ENCODE data around the gene FAM13B. TPM values are rescaled to one million over a fixed set of nuclear protein-coding genes. Genes with fewer than 3 reads are reported as not detected.
A peak's percentile ranks its signal among the peaks of the same experiment; 100 is the strongest.

The FAM13B gene
- total and polyA plus RNA-seq, 7 donors = 4.2 to 9.4 (median 7.8) TPM

DNA sequence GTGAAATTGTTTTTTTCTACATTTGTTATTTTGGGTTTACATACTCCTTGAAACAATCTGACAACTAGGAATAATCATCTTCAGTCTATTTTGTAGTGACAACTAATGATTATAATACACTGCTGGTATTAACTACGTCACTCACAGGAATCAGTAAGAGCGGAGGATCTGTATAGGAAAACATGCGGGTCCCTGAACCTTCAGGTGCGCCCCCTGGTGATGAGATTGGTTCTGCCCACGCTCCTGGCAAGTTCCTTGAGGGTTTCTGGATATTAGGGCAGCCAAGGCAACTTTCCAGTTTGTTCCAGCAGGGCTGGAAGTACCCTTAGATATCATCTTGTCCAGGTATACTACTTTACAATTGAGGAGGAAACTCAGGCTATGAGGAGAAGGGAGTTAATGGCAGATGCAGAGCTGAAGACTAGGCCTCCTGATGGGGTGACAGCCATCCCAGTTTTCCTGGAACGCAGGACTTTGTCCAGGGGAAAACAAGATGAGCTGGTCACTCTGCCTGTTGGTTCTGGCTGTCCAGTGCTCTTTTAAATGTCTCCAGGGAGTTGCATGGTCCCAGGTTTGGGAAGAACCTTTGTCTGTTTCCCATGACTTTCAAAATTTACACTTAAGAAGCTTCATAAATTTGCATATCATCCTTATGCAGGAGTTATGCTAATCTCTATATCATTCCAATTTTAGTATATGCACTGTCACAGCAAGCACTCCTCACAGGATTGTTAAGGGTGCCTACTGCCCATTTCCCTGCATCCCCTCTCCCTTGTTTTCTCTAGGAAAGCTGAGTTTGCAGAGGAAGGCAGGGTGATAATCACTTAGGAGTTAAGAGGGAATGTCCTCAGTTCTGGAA lies 36.1 kb upstream of the FAM13B start:
- Histone ChIP-seq H3K4me3 (no peak overlapping the region), H3K36me3 (ENCODE audit: insufficient read depth in 1 of 2, low read depth in 1 of 2) (no peaks in the 10 kb centered on the region), H3K9me3 (no peaks in the 10 kb centered on the region), H3K4me1 (no peaks in the 10 kb centered on the region), H3K27ac (no peak overlapping the region), H3K27me3 (ENCODE audit: insufficient read depth in 3 of 3, low read length in 2 of 3) (no peaks in the 10 kb centered on the region)
- ATAC-seq = peak in 3 of 4 donors; percentile 67 to 85 (median 72)
- peak; percentile 65 to 77 for DNase-seq
- WGBS, 3 donors = 25 to 30% (median 25%) methylated on average over 6 of the region's 6 CpGs
- intact Hi-C loops (cut with DNase I) = loop anchor here (2.0 kb wide), 1 partner anchor 32 kb away; no protein-coding TSS in a partner anchor
- peak; percentile 68 for TF ChIP-seq CTCF (IDR thresholded peaks at IDR 0.05)

GRCh38 chr5:138067945-138068344 lies 35.1 kb upstream of the FAM13B start:
- Histone ChIP-seq H3K27ac (no peak overlapping the region), H3K27me3 (ENCODE audit: insufficient read depth in 3 of 3, low read length in 2 of 3) (no peaks in the 10 kb centered on the region), H3K4me1 (no peaks in the 10 kb centered on the region), H3K36me3 (ENCODE audit: insufficient read depth in 1 of 2, low read depth in 1 of 2) (no peaks in the 10 kb centered on the region), H3K4me3 (no peak overlapping the region), H3K9me3 (no peaks in the 10 kb centered on the region)
- ATAC-seq (no peak), DNase-seq (no peak)
- 78 to 85% (median 80%) methylated on average over 8 of the region's 8 CpGs for WGBS, 3 donors
- intact Hi-C loops (cut with DNase I) = loop anchor here (2.0 kb wide), 1 partner anchor 31 kb away; no protein-coding TSS in a partner anchor
- TF ChIP-seq CTCF (IDR thresholded peaks at IDR 0.05) = no peak

GRCh38 chr5:138065102-138065501 lies 32.2 kb upstream of the FAM13B start:
- DNase-seq (no peak), ATAC-seq (no peak)
- H3K4me1 ChIP-seq = no peaks in the 10 kb centered on the region
- no peak overlapping the region for H3K4me3 ChIP-seq
- WGBS, 3 donors = 67 to 74% (median 68%) methylated on average over 5 of the region's 5 CpGs
- H3K27ac ChIP-seq = no peak overlapping the region
- intact Hi-C loops (cut with DNase I) = no loop called here
- TF ChIP-seq CTCF (IDR thresholded peaks at IDR 0.05) = peak; percentile 15
- H3K9me3 ChIP-seq = no peaks in the 10 kb centered on the region
- no peaks in the 10 kb centered on the region for H3K36me3 ChIP-seq (ENCODE audit: insufficient read depth in 1 of 2, low read depth in 1 of 2)
- H3K27me3 ChIP-seq (ENCODE audit: insufficient read depth in 3 of 3, low read length in 2 of 3) = no peaks in the 10 kb centered on the region

GRCh38 chr5:138064526-138064925 lies 31.6 kb upstream of the FAM13B start:
- Histone ChIP-seq H3K4me1 (no peaks in the 10 kb centered on the region), H3K9me3 (no peaks in the 10 kb centered on the region), H3K36me3 (ENCODE audit: insufficient read depth in 1 of 2, low read depth in 1 of 2) (no peaks in the 10 kb centered on the region), H3K27ac (no peak overlapping the region), H3K4me3 (no peak overlapping the region), H3K27me3 (ENCODE audit: insufficient read depth in 3 of 3, low read length in 2 of 3) (no peaks in the 10 kb centered on the region)
- intact Hi-C loops (cut with DNase I) = no loop called here
- TF ChIP-seq CTCF (IDR thresholded peaks at IDR 0.05) = no peak
- DNase-seq (no peak), ATAC-seq (no peak)

All from psoas muscle (tissue), 8 donors.